ENCODE data around the gene RAD51. TPM values are rescaled to one million over a fixed set of nuclear protein-coding genes. Genes with fewer than 3 reads are reported as not detected.
A peak's percentile ranks its signal among the peaks of the same experiment; 100 is the strongest.

RAD51 gene
- total and polyA plus RNA-seq, 9 of the 15 experiments (the other 6 are each of a cell fraction or from before 2014, with no cell fraction given) = 16.0 to 63.8 (median 34.6) TPM

- TF ChIP-seq ZBTB2 (IDR thresholded peaks at IDR 0.05) = peak; percentile 90; the same call in 1 of the 2 replicates
- no peak for TF ChIP-seq KLF16 (IDR thresholded peaks at IDR 0.05)
- TF ChIP-seq YBX1 (IDR thresholded peaks at IDR 0.05) = no peak
- TF ChIP-seq ELF1 (tag; IDR thresholded peaks at IDR 0.05) = no peak
- TF ChIP-seq RFX5 (IDR thresholded peaks at IDR 0.05; ENCODE audit: low read depth, low read length) = no peak
- peak; percentile 87 for TF ChIP-seq MEIS2 (IDR thresholded peaks at IDR 0.05; ENCODE audit: partially characterized antibody)
- peak; percentile 34 for TF ChIP-seq RBM39 (optimal IDR thresholded peaks at IDR 0.05; ENCODE audit: low read depth, low read length)
- TF ChIP-seq GABPB2 (CRISPR knock-in tag; conservative IDR thresholded peaks at IDR 0.05) = no peak
- TF ChIP-seq ZNF318 (IDR thresholded peaks at IDR 0.05; ENCODE audit: borderline replicate concordance in 1 of 2, low read depth in 1 of 2) = no peak
- no peak for TF ChIP-seq ATF7 (IDR thresholded peaks at IDR 0.05)
- 0 out of 2 replicates have a peak, but pooled peaks have one; percentile 88 for TF ChIP-seq ZFX (CRISPR knock-in tag; IDR thresholded peaks at IDR 0.05)
- TF ChIP-seq PTBP1 (IDR thresholded peaks at IDR 0.05; ENCODE audit: low read depth, low read length) = no peak
- TF ChIP-seq IRF2 (CRISPR knock-in tag; IDR thresholded peaks at IDR 0.05) = no peak
- TF ChIP-seq TRIM24 (IDR thresholded peaks at IDR 0.05) = peak; percentile 22 to 47; a peak in 2 of 4 replicates
- 0 out of 2 replicates have a peak, but pooled peaks have one; percentile 17 for TF ChIP-seq ZKSCAN3 (CRISPR knock-in tag; IDR thresholded peaks at IDR 0.05)
- TF ChIP-seq GABPB1 (CRISPR knock-in tag; IDR thresholded peaks at IDR 0.05) = no peak
- 0 out of 2 replicates have a peak, but pooled peaks have one; percentile 16 for TF ChIP-seq HMGXB4 (CRISPR knock-in tag; IDR thresholded peaks at IDR 0.05)
Measured at GRCh38 chr15:40762919-40763800, 68.2 kb downstream of the RAD51 start (continued).
